NCI-H1436 treated with DMSO at 0.1 percent for 48 hours (cell line): ENCODE measurements around the gene MNAT1.
"Not testable (repeated sequence)": the region's sequence is repeated elsewhere in the genome, so short reads cannot be mapped to it uniquely, and the experiment has no call there.

Experiments used
- DNase-seq: peaks from one replicate; lab custom pipeline; 2025; lab: John Stamatoyannopoulos, UW

The MNAT1 gene

DNA sequence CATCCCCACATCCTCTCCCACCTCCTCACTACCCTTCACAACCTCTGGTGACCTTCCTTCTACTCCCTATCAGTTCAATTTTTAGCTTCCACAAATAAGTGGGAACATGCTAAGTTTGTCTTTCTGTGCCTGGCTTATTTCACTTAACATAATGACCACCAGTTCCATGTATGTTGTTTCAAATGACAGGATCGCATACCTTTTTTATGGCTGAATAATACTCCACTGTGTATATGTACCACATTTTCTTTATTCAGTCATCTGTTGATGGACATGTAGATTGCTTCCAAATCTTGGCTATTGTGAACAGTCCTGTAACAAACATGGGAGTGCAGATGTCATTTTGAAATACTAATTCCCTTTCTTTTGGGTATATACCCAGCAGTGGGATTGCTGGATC is 147.7 kb downstream of the MNAT1 start:
- no peak for DNase-seq

- DNase-seq: no peak
These were observed 149.6 kb downstream of the MNAT1 start for GRCh38 chr14:60884134-60884533.

DNA sequence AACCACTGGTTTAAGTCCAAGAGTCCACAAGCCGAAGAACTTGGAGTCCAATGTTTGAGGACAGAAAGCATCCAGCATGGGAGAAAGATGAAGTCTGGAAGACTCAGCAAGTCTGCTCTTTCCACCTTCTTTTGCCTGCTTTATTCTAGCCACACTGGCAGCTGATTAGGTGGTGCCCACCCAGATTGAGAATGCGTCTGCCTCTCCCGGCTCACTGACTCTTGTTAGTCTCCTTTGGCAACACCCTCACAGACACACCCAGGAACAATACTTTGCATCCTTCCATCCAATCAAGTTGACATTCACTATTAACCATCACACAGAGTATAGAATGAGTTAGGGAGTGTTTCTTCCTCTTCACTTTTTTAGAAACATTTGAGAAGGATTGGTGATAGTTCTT is 156.1 kb downstream of the MNAT1 start:
- not testable (repeated sequence) for DNase-seq

DNA sequence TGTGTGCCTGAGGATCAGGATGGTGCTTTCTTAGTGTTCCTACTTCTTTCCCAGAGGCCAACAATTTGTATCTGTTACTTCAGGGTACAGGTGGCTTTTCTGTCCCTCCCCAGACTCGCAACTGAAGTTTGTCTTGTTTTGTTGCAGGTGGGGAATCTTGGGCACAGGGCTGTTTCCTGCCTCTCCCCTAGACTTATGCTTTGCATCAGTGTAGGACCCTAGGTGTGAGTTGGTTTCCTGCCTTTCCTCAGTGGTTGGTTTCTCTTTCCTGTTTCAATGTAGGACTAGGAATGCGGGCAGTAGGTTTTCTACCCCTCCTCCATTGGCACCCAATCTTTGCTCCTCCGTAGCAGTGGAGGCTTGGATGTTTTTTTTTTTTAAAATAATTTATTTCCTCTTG is 159.3 kb downstream of the MNAT1 start:
- no peak for DNase-seq

- no peak for DNase-seq
These were observed 169.8 kb downstream of the MNAT1 start for GRCh38 chr14:60904381-60904780.

DNA sequence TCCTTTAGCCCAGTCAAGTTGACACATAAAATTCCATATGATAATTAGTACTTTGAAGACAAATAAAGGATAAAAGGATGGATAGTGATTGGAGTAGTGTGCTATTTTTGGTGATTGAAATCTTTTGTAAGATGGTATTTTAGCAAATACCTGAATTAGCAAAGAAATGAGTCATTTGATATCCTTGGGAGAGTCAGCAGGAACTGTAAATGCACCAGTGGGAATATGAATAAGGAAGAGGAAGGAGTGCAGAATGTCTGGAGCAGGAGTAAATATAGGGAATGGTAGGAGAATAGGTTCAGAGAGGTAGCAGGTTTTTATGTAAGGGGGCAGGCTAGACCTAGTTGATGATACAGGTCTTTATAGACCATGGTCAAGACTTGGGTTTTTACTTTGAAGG is 171.4 kb downstream of the MNAT1 start:
- no peak for DNase-seq

- DNase-seq: no peak
These were observed 181.2 kb downstream of the MNAT1 start for GRCh38 chr14:60915781-60916180.

GRCh38 chr14:60922050-60922449 is 187.5 kb downstream of the MNAT1 start:
- no peak for DNase-seq

DNA sequence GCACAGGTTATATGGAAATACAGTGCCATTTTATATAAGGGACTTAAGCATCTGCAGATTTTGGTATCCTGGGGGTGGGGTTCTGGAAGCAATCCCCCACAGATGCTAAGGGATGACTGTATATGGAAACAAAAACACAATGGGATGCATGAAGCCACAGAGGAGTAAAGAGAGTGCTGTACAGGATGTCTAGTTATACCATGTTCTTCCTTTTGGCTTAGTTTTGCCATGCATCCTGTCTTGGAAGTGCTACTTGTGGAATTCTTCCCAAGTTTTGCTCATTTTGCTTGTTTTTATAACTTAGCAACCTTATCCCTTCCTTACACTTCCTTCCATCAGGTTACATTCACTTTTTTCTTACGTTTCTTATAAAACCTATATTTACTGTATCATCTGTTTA is 190.7 kb downstream of the MNAT1 start:
- DNase-seq: no peak

DNA sequence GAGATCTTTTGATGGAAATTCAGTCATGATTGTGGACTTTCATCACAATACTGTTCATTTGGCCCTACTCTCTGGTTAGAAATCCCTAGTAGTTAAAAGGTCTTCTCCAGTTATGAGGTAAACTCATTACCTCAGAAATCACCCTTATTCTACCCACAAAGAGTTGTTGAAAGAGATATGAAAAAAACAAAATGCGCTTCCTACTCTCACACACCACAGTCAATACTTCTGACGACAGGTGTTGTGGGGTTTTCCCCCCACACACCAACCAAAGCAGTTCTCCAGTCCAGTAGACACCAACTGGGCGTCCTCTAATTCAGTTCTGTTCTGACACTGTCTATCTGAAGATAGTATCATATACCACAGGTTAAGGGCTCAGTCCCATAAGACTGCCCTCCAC is 191.4 kb downstream of the MNAT1 start:
- no peak for DNase-seq

- DNase-seq: no peak
These were observed 196.7 kb downstream of the MNAT1 start for GRCh38 chr14:60931218-60931617.

GRCh38 chr14:60933920-60934655 is 199.5 kb downstream of the MNAT1 start:
- no peak for DNase-seq

DNA sequence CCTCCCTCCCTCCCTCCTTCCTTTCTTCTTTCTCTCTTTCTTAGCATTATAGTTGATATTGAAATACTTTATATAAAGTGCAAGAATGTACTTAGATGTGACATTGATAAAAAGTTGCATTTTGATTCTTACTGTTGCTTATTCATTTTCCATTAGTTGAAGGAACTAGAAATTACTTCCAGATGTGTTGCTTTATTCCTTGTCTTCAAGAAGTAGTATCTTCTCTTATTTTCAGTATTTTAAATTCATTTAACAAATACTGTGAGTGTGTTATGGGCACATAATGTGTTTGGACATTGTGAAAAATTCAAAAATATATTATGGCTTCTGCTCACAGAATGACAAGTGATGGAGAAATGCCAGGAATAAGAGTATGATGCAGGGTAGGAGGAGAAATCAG is 200.8 kb downstream of the MNAT1 start:
- DNase-seq: no peak

- no peak for DNase-seq
These were observed 209.1 kb downstream of the MNAT1 start for GRCh38 chr14:60943637-60944032.

DNA sequence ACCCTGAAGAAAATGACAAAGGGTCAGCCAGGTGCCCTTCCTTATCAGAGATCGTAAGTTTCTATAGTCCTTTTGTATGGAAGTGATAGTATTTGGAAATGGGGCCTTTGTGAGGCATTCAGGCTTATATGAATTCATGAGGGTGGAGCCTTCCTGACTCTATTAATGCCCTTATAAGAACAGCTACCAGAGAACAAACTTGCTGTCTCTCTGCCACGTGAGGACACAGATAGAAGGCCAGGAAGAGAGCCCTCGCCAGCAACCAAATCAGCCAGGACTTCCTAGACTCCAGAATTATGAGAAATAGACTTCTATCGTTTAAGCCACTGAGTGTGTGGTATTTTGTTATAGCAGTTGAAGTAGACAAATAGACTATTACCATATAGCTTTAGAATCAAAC is 209.6 kb downstream of the MNAT1 start:
- DNase-seq: no peak

DNA sequence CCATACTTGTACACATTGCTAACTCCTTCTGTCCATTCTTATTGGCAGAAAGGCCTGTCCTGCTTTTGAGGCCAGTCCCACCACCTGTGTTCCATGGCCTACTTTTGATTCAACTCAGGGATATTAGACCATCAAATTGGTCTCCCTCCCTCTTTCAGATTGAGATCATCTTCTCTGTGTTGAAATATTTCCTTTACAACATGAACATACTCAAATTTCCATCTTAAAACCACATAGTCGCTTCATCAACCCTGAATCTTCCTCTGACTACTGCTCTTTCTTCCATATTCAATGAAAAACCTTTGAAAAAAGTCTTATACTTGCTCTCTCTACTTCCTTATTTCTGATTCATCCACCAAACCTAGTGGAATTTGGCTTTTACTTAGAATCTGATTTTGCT is 211.4 kb downstream of the MNAT1 start:
- no peak for DNase-seq

- no peak for DNase-seq
These were observed 212.2 kb downstream of the MNAT1 start for GRCh38 chr14:60946773-60947172.

DNA sequence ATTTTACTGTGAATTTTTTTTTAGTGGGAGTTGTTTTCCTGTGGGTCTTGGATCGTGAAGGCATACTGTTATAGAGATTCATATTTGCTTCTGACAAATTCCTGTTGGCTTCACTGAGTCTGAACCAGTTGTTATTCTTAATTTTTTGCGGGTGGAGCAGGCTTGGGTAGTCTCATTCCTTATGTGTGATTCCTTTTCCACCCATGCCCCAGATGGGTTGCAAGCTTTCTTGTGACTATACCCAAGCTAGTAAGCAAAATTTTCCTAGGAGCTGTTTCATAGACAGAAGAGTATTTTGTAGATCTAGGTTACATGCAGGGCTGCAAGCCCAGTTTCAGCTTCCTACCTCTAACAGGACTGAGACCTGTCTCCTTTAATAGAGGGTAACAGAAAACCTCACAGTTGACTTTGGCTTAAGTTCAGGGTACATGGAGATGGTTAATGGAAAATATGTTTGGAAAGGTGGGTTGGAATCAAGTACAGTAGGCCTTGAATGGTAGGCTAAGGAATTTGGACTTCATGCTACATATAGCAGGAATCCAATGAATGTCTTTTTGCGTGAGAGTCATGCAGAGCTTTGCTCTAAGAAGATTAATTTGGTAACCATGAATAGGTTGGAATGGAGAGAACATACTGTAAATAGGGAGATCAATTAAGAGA is 217.3 kb downstream of the MNAT1 start:
- no peak for DNase-seq

- no peak for DNase-seq
These were observed 221.6 kb downstream of the MNAT1 start for GRCh38 chr14:60956202-60956601.

DNA sequence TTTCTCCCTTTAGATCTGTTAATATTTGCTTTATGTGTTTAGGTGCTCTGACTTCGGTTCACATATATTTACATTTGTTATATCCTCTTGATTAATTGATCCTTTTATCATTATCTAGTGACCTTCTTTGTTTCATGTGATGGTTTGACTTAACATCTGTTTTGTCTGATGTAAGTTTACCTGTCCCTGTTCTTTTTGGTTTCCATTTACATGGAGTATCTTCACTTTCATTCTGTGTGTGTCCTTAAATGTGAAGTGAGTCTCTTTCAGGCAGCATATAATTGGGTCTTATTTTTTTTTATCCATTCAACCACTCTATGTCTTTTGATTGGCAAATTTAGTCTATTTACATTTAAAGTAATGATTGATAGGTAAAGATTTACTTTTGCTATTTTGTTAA is 222.1 kb downstream of the MNAT1 start:
- DNase-seq: no peak

DNA sequence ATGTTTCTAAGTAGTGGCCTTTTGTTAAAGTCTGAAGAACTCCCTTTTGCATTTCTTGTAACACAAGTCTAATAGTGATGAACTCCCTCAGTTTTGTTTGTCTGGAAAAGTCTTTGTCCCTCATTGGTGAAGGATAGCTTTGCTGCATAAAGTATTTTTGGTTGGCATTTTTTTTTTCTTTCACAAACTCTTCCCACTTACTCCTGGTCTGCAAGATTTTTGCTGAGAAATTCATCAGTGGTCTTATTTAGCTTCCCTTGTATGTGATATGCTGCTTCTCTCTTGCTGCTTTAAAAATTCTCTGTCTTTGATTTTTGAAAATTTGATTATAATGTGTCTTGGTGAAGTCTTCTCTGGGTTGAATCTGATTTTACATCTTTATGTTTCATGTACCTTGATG is 223.6 kb downstream of the MNAT1 start:
- no peak for DNase-seq

GRCh38 chr14:60963761-60964160 is 229.2 kb downstream of the MNAT1 start:
- DNase-seq: no peak

GRCh38 chr14:60964904-60965303 is 230.3 kb downstream of the MNAT1 start:
- DNase-seq: no peak

DNA sequence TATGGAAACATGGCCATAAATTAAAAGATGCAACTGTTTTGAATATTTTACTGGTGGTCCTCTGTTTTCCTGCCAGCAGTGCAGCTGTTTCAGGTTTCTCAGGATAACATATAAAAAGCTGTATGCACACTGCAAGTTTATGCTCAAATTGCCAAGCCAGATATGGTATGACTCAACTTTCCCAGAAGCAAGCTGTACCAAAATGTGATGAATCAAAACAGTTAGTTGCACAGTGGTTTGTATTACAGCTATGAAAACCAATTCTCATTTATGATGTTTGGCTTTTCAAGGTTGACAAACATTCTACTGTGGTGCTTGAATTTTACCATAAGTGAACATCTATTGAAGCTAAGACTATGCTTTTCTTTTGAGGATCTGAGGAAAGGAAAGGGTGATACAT is 230.8 kb downstream of the MNAT1 start:
- DNase-seq: no peak
